KBM-7 (cell line): ENCODE measurements around the gene OAF.

Experiments
- DNase-seq: peaks from one replicate; pipeline ENCODE4 v3.0.0-alpha.2; 2015
- in situ Hi-C: fragments of 300-500 bp; cut with MboI; formaldehyde crosslinking; loops from 2 replicates; pipeline ENCODE4 v1.14.3; 2020; ENCODE audit warnings: low sequenced_read_pairs, low pct_unique_long_range_greater_than_20kb, mixed read lengths

The OAF gene

GRCh38 chr11:120182372-120182771 is 28.5 kb upstream of the OAF start:
- in situ Hi-C loops, result no loop called here
- DNase-seq, result no peak

GRCh38 chr11:120182790-120183491 is 27.9 kb upstream of the OAF start:
- peak; percentile 19 for DNase-seq
- in situ Hi-C loops, result no loop called here

- in situ Hi-C loops, result no loop called here
- no peak for DNase-seq
These were observed 27.1 kb upstream of the OAF start for GRCh38 chr11:120183701-120184141.

- in situ Hi-C loops, result no loop called here
- DNase-seq, result no peak
These were observed 26.4 kb upstream of the OAF start for GRCh38 chr11:120184371-120184945.

- in situ Hi-C loops, result no loop called here
These were observed 25.7 kb upstream of the OAF start for GRCh38 chr11:120184946-120185705.

GRCh38 chr11:120185706-120186455 is 25.0 kb upstream of the OAF start:
- in situ Hi-C loops, result no loop called here
- DNase-seq, result no peak

More at GRCh38 chr11:120184946-120185705, 25.7 kb upstream of the OAF start:
- DNase-seq, result no peak

- DNase-seq, result no peak
- in situ Hi-C loops, result no loop called here
These were observed 24.4 kb upstream of the OAF start for GRCh38 chr11:120186456-120186773.

GRCh38 chr11:120186774-120187591 is 23.8 kb upstream of the OAF start:
- in situ Hi-C loops, result no loop called here
- no peak for DNase-seq

GRCh38 chr11:120188371-120188770 is 22.5 kb upstream of the OAF start:
- in situ Hi-C loops, result no loop called here
- no peak for DNase-seq

GRCh38 chr11:120188811-120189455 is 21.9 kb upstream of the OAF start:
- in situ Hi-C loops, result no loop called here
- DNase-seq, result no peak

- no peak for DNase-seq
- in situ Hi-C loops, result no loop called here
These were observed 19.8 kb upstream of the OAF start for GRCh38 chr11:120191058-120191457.

- in situ Hi-C loops, result no loop called here
- no peak for DNase-seq
These were observed 17.8 kb upstream of the OAF start for GRCh38 chr11:120192831-120193625.

- no peak for DNase-seq
- in situ Hi-C loops, result no loop called here
These were observed 16.7 kb upstream of the OAF start for GRCh38 chr11:120194166-120194565.

GRCh38 chr11:120195601-120196320 is 15.1 kb upstream of the OAF start:
- DNase-seq, result no peak
- in situ Hi-C loops, result no loop called here

GRCh38 chr11:120196826-120197225 is 14.0 kb upstream of the OAF start:
- DNase-seq, result no peak
- in situ Hi-C loops, result no loop called here

GRCh38 chr11:120197251-120197891 is 13.5 kb upstream of the OAF start:
- DNase-seq, result no peak
- in situ Hi-C loops, result no loop called here

GRCh38 chr11:120197977-120198376 is 12.9 kb upstream of the OAF start:
- in situ Hi-C loops, result no loop called here
- no peak for DNase-seq
